HEK293 (cell line): Measurements from ENCODE around the gene FBXO21.
A peak's percentile ranks its signal among the peaks of the same experiment; 100 is the strongest.
"Not testable (repeated sequence)": the region's sequence is repeated elsewhere in the genome, so short reads cannot be mapped to it uniquely, and the experiment has no call there.

ENCODE experiments used
- CTCF ChIA-PET: fragments of 350-600 bp; formaldehyde crosslinking; extraction: SDS; loops from one replicate; lab custom pipeline; 2021; ENCODE audit warnings: antibody characterized with exemption; lab: Yijun Ruan, JAX
- POLR2A ChIA-PET: fragments of 300-600 bp; formaldehyde crosslinking; extraction: SDS; loops from one replicate; lab custom pipeline; 2020; ENCODE audit warnings: antibody characterized with exemption, inconsistent platforms; lab: Yijun Ruan, JAX
- H3K27ac ChIP-seq: fragments of 200-500 bp; sonication (Bioruptor generic); 2 replicates; pipeline ENCODE4 v1.5.1; 2014; ENCODE audit warnings: low read depth, low read length, control low read depth, inconsistent platforms; ENCODE audit errors: extremely low read depth
- H3K36me3 ChIP-seq, 2 experiments: fragments of 200-500 bp in 1 of 2; sonication (Bioruptor generic) in 1 of 2; 1 replicate in 1 of 2; 2 replicates in 1 of 2; pipeline ENCODE4 v1.5.1; 2014 to 2017; ENCODE audit warnings: inconsistent platforms in 2 of 2, low read length in 2 of 2; ENCODE audit not compliant: control insufficient read depth in 2 of 2, insufficient read depth in 1 of 2
- H3K4me1 ChIP-seq: fragments of 200-500 bp; sonication (Bioruptor generic); 2 replicates; pipeline ENCODE4 v1.5.1; 2014; ENCODE audit warnings: mild to moderate bottlenecking, low read length, inconsistent platforms; ENCODE audit not compliant: control insufficient read depth, insufficient read depth
- H3K4me3 ChIP-seq: 2 replicates; pipeline ENCODE4 v1.5.1; 2011; ENCODE audit warnings: low read depth, mild to moderate bottlenecking, control low read depth, low read length, moderate library complexity
- H3K9me3 ChIP-seq: fragments of 200-500 bp; sonication (Bioruptor generic); 2 replicates; pipeline ENCODE4 v1.5.1; 2014; ENCODE audit warnings: low read depth, low read length, inconsistent platforms; ENCODE audit not compliant: control insufficient read depth, insufficient read depth
- GLI4 ChIP-seq: fragments of 450-650 bp; formaldehyde crosslinking; IDR thresholded peaks from 2 replicates; pipeline ENCODE4 v1.5.1; 2016; ENCODE audit warnings: missing biosample characterization, missing genetic modification characterization
- HOXA7 ChIP-seq: sonication (generic); formaldehyde crosslinking; IDR thresholded peaks from 2 replicates; pipeline ENCODE4 v1.8.1; 2022; ENCODE audit warnings: missing genetic modification reagents, borderline replicate concordance
- SCRT2 ChIP-seq: fragments of 450-650 bp; formaldehyde crosslinking; IDR thresholded peaks from 2 replicates; pipeline ENCODE4 v1.5.1; 2016; ENCODE audit warnings: missing biosample characterization, missing genetic modification characterization
- SP7 ChIP-seq: fragments of 450-650 bp; formaldehyde crosslinking; IDR thresholded peaks from 2 replicates; pipeline ENCODE4 v1.5.1; 2016; ENCODE audit warnings: missing biosample characterization, missing genetic modification characterization
- YY2 ChIP-seq: fragments of 450-650 bp; formaldehyde crosslinking; IDR thresholded peaks from 2 replicates; pipeline ENCODE4 v1.5.1; 2016; ENCODE audit warnings: missing biosample characterization, missing genetic modification characterization
- ZBTB17 ChIP-seq: fragments of 450-650 bp; formaldehyde crosslinking; IDR thresholded peaks from 2 replicates; pipeline ENCODE4 v1.5.1; 2016; ENCODE audit warnings: missing biosample characterization, missing genetic modification characterization
- ZNF114 ChIP-seq: fragments of 450-650 bp; formaldehyde crosslinking; IDR thresholded peaks from 2 replicates; pipeline ENCODE4 v1.5.0; 2017; ENCODE audit warnings: missing biosample characterization, missing genetic modification characterization
- ZNF2 ChIP-seq: fragments of 450-650 bp; formaldehyde crosslinking; IDR thresholded peaks from 2 replicates; pipeline ENCODE4 v1.5.1; 2016; ENCODE audit warnings: missing biosample characterization, missing genetic modification characterization
- ZNF221 ChIP-seq: fragments of 450-650 bp; formaldehyde crosslinking; IDR thresholded peaks from 2 replicates; pipeline ENCODE4 v1.5.1; 2017; ENCODE audit warnings: missing biosample characterization, missing genetic modification characterization, borderline replicate concordance
- ZNF223 ChIP-seq: fragments of 450-650 bp; formaldehyde crosslinking; IDR thresholded peaks from 2 replicates; pipeline ENCODE4 v1.5.1; 2016; ENCODE audit warnings: missing biosample characterization, missing genetic modification characterization
- ZNF514 ChIP-seq: fragments of 450-650 bp; formaldehyde crosslinking; IDR thresholded peaks from 2 replicates; pipeline ENCODE4 v1.5.1; 2016; ENCODE audit warnings: missing biosample characterization, missing genetic modification characterization
- ZNF629 ChIP-seq: fragments of 450-650 bp; formaldehyde crosslinking; IDR thresholded peaks from 2 replicates; pipeline ENCODE4 v1.5.1; 2017; ENCODE audit warnings: missing biosample characterization, missing genetic modification characterization
- ZNF639 ChIP-seq: fragments of 450-650 bp; formaldehyde crosslinking; IDR thresholded peaks from 2 replicates; pipeline ENCODE4 v1.5.1; 2016; ENCODE audit warnings: missing biosample characterization, missing genetic modification characterization
- ZNF645 ChIP-seq: fragments of 450-650 bp; formaldehyde crosslinking; IDR thresholded peaks from 2 replicates; pipeline ENCODE4; 2016; ENCODE audit warnings: missing biosample characterization, missing genetic modification characterization
- ZNF76 ChIP-seq: fragments of 450-650 bp; formaldehyde crosslinking; IDR thresholded peaks from 2 replicates; pipeline ENCODE4; 2016; ENCODE audit warnings: low read depth, missing biosample characterization, missing genetic modification characterization, borderline replicate concordance
- ZNF791 ChIP-seq: fragments of 450-650 bp; formaldehyde crosslinking; IDR thresholded peaks from 2 replicates; pipeline ENCODE4 v1.5.1; 2016; ENCODE audit warnings: missing biosample characterization, missing genetic modification characterization
- ZNF837 ChIP-seq: fragments of 450-650 bp; formaldehyde crosslinking; IDR thresholded peaks from 2 replicates; pipeline ENCODE4 v1.5.1; 2016; ENCODE audit warnings: missing biosample characterization, missing genetic modification characterization
- TF ChIP-seq, protein P1 (sequence below): fragments of 450-650 bp; formaldehyde crosslinking; IDR thresholded peaks from 2 replicates; pipeline ENCODE4 v1.5.1; 2016; ENCODE audit warnings: missing biosample characterization, missing genetic modification characterization

The FBXO21 gene

GRCh38 chr12:117097159-117097558 lies 93.1 kb downstream of the FBXO21 start (continued):
- TF ChIP-seq, protein P1, sequence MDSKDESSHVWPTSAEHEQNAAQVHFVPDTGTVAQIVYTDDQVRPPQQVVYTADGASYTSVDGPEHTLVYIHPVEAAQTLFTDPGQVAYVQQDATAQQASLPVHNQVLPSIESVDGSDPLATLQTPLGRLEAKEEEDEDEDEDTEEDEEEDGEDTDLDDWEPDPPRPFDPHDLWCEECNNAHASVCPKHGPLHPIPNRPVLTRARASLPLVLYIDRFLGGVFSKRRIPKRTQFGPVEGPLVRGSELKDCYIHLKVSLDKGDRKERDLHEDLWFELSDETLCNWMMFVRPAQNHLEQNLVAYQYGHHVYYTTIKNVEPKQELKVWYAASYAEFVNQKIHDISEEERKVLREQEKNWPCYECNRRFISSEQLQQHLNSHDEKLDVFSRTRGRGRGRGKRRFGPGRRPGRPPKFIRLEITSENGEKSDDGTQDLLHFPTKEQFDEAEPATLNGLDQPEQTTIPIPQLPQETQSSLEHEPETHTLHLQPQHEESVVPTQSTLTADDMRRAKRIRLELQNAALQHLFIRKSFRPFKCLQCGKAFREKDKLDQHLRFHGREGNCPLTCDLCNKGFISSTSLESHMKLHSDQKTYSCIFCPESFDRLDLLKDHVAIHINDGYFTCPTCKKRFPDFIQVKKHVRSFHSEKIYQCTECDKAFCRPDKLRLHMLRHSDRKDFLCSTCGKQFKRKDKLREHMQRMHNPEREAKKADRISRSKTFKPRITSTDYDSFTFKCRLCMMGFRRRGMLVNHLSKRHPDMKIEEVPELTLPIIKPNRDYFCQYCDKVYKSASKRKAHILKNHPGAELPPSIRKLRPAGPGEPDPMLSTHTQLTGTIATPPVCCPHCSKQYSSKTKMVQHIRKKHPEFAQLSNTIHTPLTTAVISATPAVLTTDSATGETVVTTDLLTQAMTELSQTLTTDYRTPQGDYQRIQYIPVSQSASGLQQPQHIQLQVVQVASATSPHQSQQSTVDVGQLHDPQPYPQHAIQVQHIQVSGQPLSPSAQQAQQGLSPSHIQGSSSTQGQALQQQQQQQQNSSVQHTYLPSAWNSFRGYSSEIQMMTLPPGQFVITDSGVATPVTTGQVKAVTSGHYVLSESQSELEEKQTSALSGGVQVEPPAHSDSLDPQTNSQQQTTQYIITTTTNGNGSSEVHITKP (tag by site-specific recombination): 0 out of 2 replicates have a peak, but pooled peaks have one; percentile 16
- TF ChIP-seq SP7 (tag by site-specific recombination) (no peak), ZNF2 (tag by site-specific recombination) (no peak), ZNF791 (tag by site-specific recombination) (no peak), ZBTB17 (tag by site-specific recombination) (peak; percentile 66), ZNF76 (tag by site-specific recombination) (peak; percentile 79)

DNA sequence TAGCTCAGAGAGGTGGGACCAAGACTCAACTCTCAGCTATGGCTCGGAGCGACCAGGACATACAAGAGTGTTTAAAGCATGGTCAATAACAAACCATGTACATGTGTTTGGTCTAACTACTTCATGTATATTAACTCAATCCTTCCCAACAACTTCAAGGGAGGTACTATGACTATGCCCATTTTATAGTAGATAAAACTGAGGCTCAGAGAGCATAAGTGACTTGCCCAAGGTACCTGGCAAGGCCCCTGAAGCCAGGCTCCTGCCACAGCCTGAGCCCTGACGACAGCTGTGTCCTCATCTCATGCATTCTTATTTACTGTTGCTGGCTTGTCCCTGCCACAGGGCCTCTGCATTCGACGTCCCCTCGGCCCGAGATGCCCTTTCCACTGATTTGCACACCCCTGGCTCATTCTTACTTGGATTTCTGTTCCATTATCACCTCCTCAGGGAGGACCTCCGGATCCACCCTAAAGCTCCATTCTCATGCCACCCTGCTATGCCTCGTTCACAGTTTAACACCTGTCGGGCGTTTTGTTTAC lies 93.7 kb downstream of the FBXO21 start:
- CTCF ChIA-PET: interaction anchor here (1.1 to 1.7 kb wide), 2 partner anchors 10 to 24 kb away, joined by 3 to 5 read pairs; no protein-coding TSS in a partner anchor
- TF ChIP-seq GLI4 (tag by site-specific recombination) (no peak), SCRT2 (tag by site-specific recombination) (peak; percentile 34; the same call in 1 of the 2 replicates)
- H3K4me3 ChIP-seq: no peak overlapping the region
- H3K36me3 ChIP-seq: no peaks in the 10 kb centered on the region
- H3K4me1 ChIP-seq: no peaks in the 10 kb centered on the region; the same call in 1 of the 2 replicates
- H3K27ac ChIP-seq: no peak overlapping the region
- H3K9me3 ChIP-seq: no peaks in the 10 kb centered on the region
- POLR2A ChIA-PET: no interaction called here

- CTCF ChIA-PET: interaction anchor here (0.5 kb wide), 1 partner anchor 30 kb away, joined by 4 read pairs; no protein-coding TSS in a partner anchor
- POLR2A ChIA-PET, H3K4me3 ChIP-seq, H3K9me3 ChIP-seq, H3K4me1 ChIP-seq, H3K27ac ChIP-seq, H3K36me3 ChIP-seq: not testable (repeated sequence)
Measured at GRCh38 chr12:117095191-117095590, 95.1 kb downstream of the FBXO21 start.

DNA sequence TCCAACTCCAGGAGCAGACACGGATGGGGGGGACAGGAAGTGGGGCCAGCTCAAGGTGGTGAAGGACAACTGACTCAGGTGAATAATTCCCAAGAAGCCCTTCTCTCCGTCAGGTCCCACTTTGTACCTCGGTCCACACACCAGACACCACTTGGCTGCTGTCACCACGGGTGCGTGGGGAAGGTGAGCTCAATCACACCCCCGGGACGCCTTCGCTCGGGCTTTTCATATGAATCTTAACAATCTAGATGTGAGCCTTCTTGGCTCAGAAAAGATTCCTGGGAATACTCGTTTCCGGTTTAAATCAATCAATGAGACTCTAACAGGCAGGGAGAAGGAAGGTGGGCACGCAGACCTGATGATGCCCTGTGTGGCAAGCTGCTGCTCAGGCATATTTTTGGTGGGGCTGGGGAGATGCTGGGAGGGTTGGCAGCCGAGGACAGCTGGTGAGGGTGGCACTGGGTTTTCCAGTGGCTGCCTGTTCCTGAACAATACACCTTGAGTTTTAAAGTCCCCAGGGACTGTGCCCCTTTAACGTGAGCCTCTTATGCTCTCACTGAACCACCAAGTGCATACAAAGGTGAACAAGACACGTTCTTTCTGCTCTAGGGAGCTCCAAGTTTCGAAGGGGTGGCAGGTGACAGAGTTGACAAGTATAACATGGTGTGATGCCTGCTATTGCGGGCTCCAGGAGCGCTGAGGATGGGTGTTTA lies 96.2 kb downstream of the FBXO21 start:
- CTCF ChIA-PET: interaction anchor here (0.6 kb wide), 2 partner anchors 73 to 391 kb away, joined by 3 to 4 read pairs; no protein-coding TSS in a partner anchor
- H3K36me3 ChIP-seq: no peaks in the 10 kb centered on the region

More for the DNA sequence above, 96.2 kb downstream of the FBXO21 start:
- no peaks in the 10 kb centered on the region; the same call in 1 of the 2 replicates for H3K4me1 ChIP-seq
- no peak overlapping the region for H3K27ac ChIP-seq
- H3K4me3 ChIP-seq: no peak overlapping the region
- TF ChIP-seq ZNF114 (no peak), HOXA7 (CRISPR knock-in tag) (no peak), ZNF514 (tag by site-specific recombination) (no peak), ZNF221 (no peak), YY2 (tag by site-specific recombination) (no peak), ZBTB17 (tag by site-specific recombination) (no peak), ZNF223 (tag by site-specific recombination) (no peak), ZNF645 (tag by site-specific recombination) (no peak), ZNF837 (no peak), ZNF629 (tag by site-specific recombination) (no peak), ZNF639 (tag by site-specific recombination) (no peak)
- TF ChIP-seq, all 188 proteins: peak for 0
- no peaks in the 10 kb centered on the region; the same call in 1 of the 2 replicates for H3K9me3 ChIP-seq
- POLR2A ChIA-PET: interaction anchor here (0.6 to 0.8 kb wide), 2 partner anchors 23 to 26 kb away, joined by 3 read pairs; no protein-coding TSS in a partner anchor
